Stimulated activated memory B cell treated with anti-CD40 and anti-IgM and Interleukin-4, amounts not matched to agents 10 μg/mL and 1 μg/mL and 100 μg/mL, for 72 hours (primary cell): ENCODE data around the gene LRRC7.
"Not testable (repeated sequence)": the region's sequence is repeated elsewhere in the genome, so short reads cannot be mapped to it uniquely, and the experiment has no call there.

Source experiments
- ATAC-seq: fragments of 150-1000 bp; cut with Tn5 transposase; 2 replicates; pipeline ENCODE4 v1.10.0; 2021
- H3K27ac Mint-ChIP-seq: one replicate; pipeline ENCODE4 v1.8.0; 2022; ENCODE audit warnings: mild to moderate bottlenecking, mixed read lengths
- H3K27me3 Mint-ChIP-seq: one replicate; pipeline ENCODE4 v1.8.0; 2022; ENCODE audit warnings: mixed read lengths
- H3K36me3 Mint-ChIP-seq: one replicate; pipeline ENCODE4 v1.8.0; 2022; ENCODE audit warnings: mixed read lengths
- H3K4me1 Mint-ChIP-seq: one replicate; pipeline ENCODE4 v1.8.0; 2022; ENCODE audit warnings: mixed read lengths
- H3K4me3 Mint-ChIP-seq: one replicate; pipeline ENCODE4 v1.8.0; 2022; ENCODE audit warnings: mild to moderate bottlenecking, moderate library complexity, mixed read lengths
- H3K9me3 Mint-ChIP-seq: one replicate; pipeline ENCODE4 v1.8.0; 2022; ENCODE audit warnings: mixed read lengths

LRRC7 gene

GRCh38 chr1:69702085-69702484, 134.4 kb downstream of the LRRC7 start:
- H3K4me1 Mint-ChIP-seq: no peaks in the 10 kb centered on the region
- no peak for ATAC-seq
- H3K27ac Mint-ChIP-seq: no peak overlapping the region
- H3K4me3 Mint-ChIP-seq: no peak overlapping the region
- no peaks in the 10 kb centered on the region for H3K36me3 Mint-ChIP-seq
- H3K27me3 Mint-ChIP-seq: no peaks in the 10 kb centered on the region
- H3K9me3 Mint-ChIP-seq: no peaks in the 10 kb centered on the region

- ATAC-seq: no peak
- H3K9me3 Mint-ChIP-seq: no peaks in the 10 kb centered on the region
- no peak overlapping the region for H3K4me3 Mint-ChIP-seq
- H3K27ac Mint-ChIP-seq: no peak overlapping the region
- no peaks in the 10 kb centered on the region for H3K27me3 Mint-ChIP-seq
- H3K36me3 Mint-ChIP-seq: no peaks in the 10 kb centered on the region
- H3K4me1 Mint-ChIP-seq: no peaks in the 10 kb centered on the region
Observed at GRCh38 chr1:69706473-69706872, 138.8 kb downstream of the LRRC7 start.

GRCh38 chr1:69707103-69707502, 139.4 kb downstream of the LRRC7 start:
- H3K4me1 Mint-ChIP-seq: no peaks in the 10 kb centered on the region
- no peak for ATAC-seq

GRCh38 chr1:69710484-69711189, 142.9 kb downstream of the LRRC7 start:
- no peaks in the 10 kb centered on the region for H3K36me3 Mint-ChIP-seq
- no peaks in the 10 kb centered on the region for H3K4me1 Mint-ChIP-seq
- H3K4me3 Mint-ChIP-seq: no peak overlapping the region
- H3K27ac Mint-ChIP-seq: no peak overlapping the region
- no peak for ATAC-seq
- no peaks in the 10 kb centered on the region for H3K27me3 Mint-ChIP-seq
- H3K9me3 Mint-ChIP-seq: no peaks in the 10 kb centered on the region

More at GRCh38 chr1:69707103-69707502, 139.4 kb downstream of the LRRC7 start:
- H3K9me3 Mint-ChIP-seq: no peaks in the 10 kb centered on the region
- H3K27me3 Mint-ChIP-seq: no peaks in the 10 kb centered on the region
- no peak overlapping the region for H3K27ac Mint-ChIP-seq
- no peaks in the 10 kb centered on the region for H3K36me3 Mint-ChIP-seq
- H3K4me3 Mint-ChIP-seq: no peak overlapping the region

- no peaks in the 10 kb centered on the region for H3K9me3 Mint-ChIP-seq
- no peaks in the 10 kb centered on the region for H3K36me3 Mint-ChIP-seq
- no peak for ATAC-seq
Observed at GRCh38 chr1:69711190-69711930, 143.6 kb downstream of the LRRC7 start.

GRCh38 chr1:69717834-69718233, 150.1 kb downstream of the LRRC7 start:
- not testable (repeated sequence) for H3K36me3 Mint-ChIP-seq, ATAC-seq, H3K9me3 Mint-ChIP-seq, H3K4me3 Mint-ChIP-seq, H3K4me1 Mint-ChIP-seq, H3K27me3 Mint-ChIP-seq, H3K27ac Mint-ChIP-seq

More at GRCh38 chr1:69711190-69711930, 143.6 kb downstream of the LRRC7 start:
- Mint-ChIP-seq H3K4me1 (no peaks in the 10 kb centered on the region), H3K4me3 (no peak overlapping the region), H3K27ac (no peak overlapping the region), H3K27me3 (no peaks in the 10 kb centered on the region)

- ATAC-seq: no peak
- Mint-ChIP-seq H3K27me3 (no peaks in the 10 kb centered on the region), H3K4me1 (no peaks in the 10 kb centered on the region), H3K36me3 (no peaks in the 10 kb centered on the region), H3K9me3 (peaks cover 6% of the 10 kb centered on the region), H3K4me3 (no peak overlapping the region), H3K27ac (no peak overlapping the region)
Observed at GRCh38 chr1:69728206-69728605, 160.5 kb downstream of the LRRC7 start.

GRCh38 chr1:69733061-69733460, 165.3 kb downstream of the LRRC7 start:
- Mint-ChIP-seq H3K4me3 (no peak overlapping the region), H3K27ac (no peak overlapping the region), H3K27me3 (no peaks in the 10 kb centered on the region), H3K36me3 (no peaks in the 10 kb centered on the region), H3K9me3 (peaks cover 3% of the 10 kb centered on the region), H3K4me1 (no peaks in the 10 kb centered on the region)
- ATAC-seq: no peak

- Mint-ChIP-seq H3K36me3 (no peaks in the 10 kb centered on the region), H3K9me3 (no peaks in the 10 kb centered on the region), H3K27ac (no peak overlapping the region), H3K4me1 (no peaks in the 10 kb centered on the region), H3K27me3 (no peaks in the 10 kb centered on the region), H3K4me3 (no peak overlapping the region)
- no peak for ATAC-seq
Observed at GRCh38 chr1:69737527-69738185, 169.9 kb downstream of the LRRC7 start.

- Mint-ChIP-seq H3K9me3 (no peaks in the 10 kb centered on the region), H3K36me3 (no peaks in the 10 kb centered on the region), H3K4me3 (no peak overlapping the region), H3K27me3 (no peaks in the 10 kb centered on the region), H3K27ac (no peak overlapping the region), H3K4me1 (no peaks in the 10 kb centered on the region)
- no peak for ATAC-seq
Observed at GRCh38 chr1:69738458-69739250, 170.9 kb downstream of the LRRC7 start.

GRCh38 chr1:69739251-69739605, 171.5 kb downstream of the LRRC7 start:
- H3K27me3 Mint-ChIP-seq: no peaks in the 10 kb centered on the region
- no peak overlapping the region for H3K4me3 Mint-ChIP-seq
- no peaks in the 10 kb centered on the region for H3K36me3 Mint-ChIP-seq
- no peaks in the 10 kb centered on the region for H3K4me1 Mint-ChIP-seq
- ATAC-seq: no peak
- no peak overlapping the region for H3K27ac Mint-ChIP-seq
- H3K9me3 Mint-ChIP-seq: no peaks in the 10 kb centered on the region

- Mint-ChIP-seq H3K4me3 (no peak overlapping the region), H3K4me1 (no peaks in the 10 kb centered on the region), H3K27ac (no peak overlapping the region), H3K27me3 (no peaks in the 10 kb centered on the region), H3K9me3 (no peaks in the 10 kb centered on the region), H3K36me3 (no peaks in the 10 kb centered on the region)
- ATAC-seq: no peak
Observed at GRCh38 chr1:69743146-69743545, 175.4 kb downstream of the LRRC7 start.

GRCh38 chr1:69744381-69744780, 176.7 kb downstream of the LRRC7 start:
- H3K9me3 Mint-ChIP-seq: no peaks in the 10 kb centered on the region
- H3K27me3 Mint-ChIP-seq: no peaks in the 10 kb centered on the region
- H3K36me3 Mint-ChIP-seq: no peaks in the 10 kb centered on the region
- no peaks in the 10 kb centered on the region for H3K4me1 Mint-ChIP-seq
- H3K27ac Mint-ChIP-seq: no peak overlapping the region
- ATAC-seq: no peak
- H3K4me3 Mint-ChIP-seq: no peak overlapping the region

- Mint-ChIP-seq H3K4me1 (no peaks in the 10 kb centered on the region), H3K27ac (no peak overlapping the region), H3K4me3 (no peak overlapping the region), H3K36me3 (no peaks in the 10 kb centered on the region), H3K9me3 (no peaks in the 10 kb centered on the region), H3K27me3 (no peaks in the 10 kb centered on the region)
- no peak for ATAC-seq
Observed at GRCh38 chr1:69747207-69747606, 179.5 kb downstream of the LRRC7 start.

GRCh38 chr1:69750638-69751037, 182.9 kb downstream of the LRRC7 start:
- H3K36me3 Mint-ChIP-seq: no peaks in the 10 kb centered on the region
- no peak for ATAC-seq
- H3K27ac Mint-ChIP-seq: no peak overlapping the region
- H3K4me1 Mint-ChIP-seq: no peaks in the 10 kb centered on the region
- H3K9me3 Mint-ChIP-seq: peaks cover 3% of the 10 kb centered on the region
- no peaks in the 10 kb centered on the region for H3K27me3 Mint-ChIP-seq
- H3K4me3 Mint-ChIP-seq: no peak overlapping the region
